HG03139 (cell line): ENCODE data around the gene TPD52L2.
"Not testable (repeated sequence)": the region's sequence is repeated elsewhere in the genome, so short reads cannot be mapped to it uniquely, and the experiment has no call there.

Source experiments
- ATAC-seq: cut with Tn5 transposase; IDR thresholded peaks from one replicate; pipeline ENCODE4 v1.9.1; 2021; ENCODE audit not compliant: unreplicated experiment

TPD52L2 gene

GRCh38 chr20:63835021-63835858 is 29.8 kb upstream of the TPD52L2 start:
- ATAC-seq: no peak

GRCh38 chr20:63836458-63837344 is 28.4 kb upstream of the TPD52L2 start:
- ATAC-seq: no peak

GRCh38 chr20:63837479-63837878 is 27.6 kb upstream of the TPD52L2 start:
- ATAC-seq: no peak

GRCh38 chr20:63839620-63840019 is 25.4 kb upstream of the TPD52L2 start:
- no peak for ATAC-seq

GRCh38 chr20:63840405-63840828 is 24.7 kb upstream of the TPD52L2 start:
- ATAC-seq: no peak

- no peak for ATAC-seq
These were observed 22.8 kb upstream of the TPD52L2 start for GRCh38 chr20:63842258-63842657.

GRCh38 chr20:63843222-63843621 is 21.8 kb upstream of the TPD52L2 start:
- ATAC-seq: no peak

GRCh38 chr20:63843778-63844177 is 21.3 kb upstream of the TPD52L2 start:
- no peak for ATAC-seq

DNA sequence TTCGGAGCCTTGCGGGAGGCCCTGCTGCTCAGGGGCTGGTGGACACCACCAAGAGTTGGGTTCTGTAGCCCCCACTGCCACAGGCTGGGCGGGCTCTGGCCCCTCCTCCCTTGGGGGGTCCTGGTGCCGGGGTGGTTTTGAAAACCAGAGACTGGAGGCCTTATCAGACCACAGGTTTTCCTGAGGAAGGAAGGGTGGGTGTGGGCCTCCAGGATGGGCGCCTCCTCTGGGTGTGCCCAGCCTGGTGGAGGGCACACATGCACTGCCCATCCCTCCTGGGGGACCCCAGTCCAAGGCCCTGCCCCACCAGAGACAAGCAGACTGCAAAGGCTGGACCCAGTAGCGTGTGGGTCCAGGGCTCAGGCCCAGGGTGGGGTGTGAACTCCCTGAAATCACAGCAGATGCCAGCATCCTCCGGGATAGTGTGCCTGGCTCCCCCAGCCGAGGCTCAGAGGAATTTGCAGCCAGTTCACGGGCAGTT is 20.5 kb upstream of the TPD52L2 start:
- ATAC-seq: no peak

- ATAC-seq: no peak
These were observed 18.8 kb upstream of the TPD52L2 start for GRCh38 chr20:63846128-63846771.

- no peak for ATAC-seq
These were observed 18.2 kb upstream of the TPD52L2 start for GRCh38 chr20:63846888-63847236.

GRCh38 chr20:63847237-63848002 is 17.6 kb upstream of the TPD52L2 start:
- no peak for ATAC-seq

DNA sequence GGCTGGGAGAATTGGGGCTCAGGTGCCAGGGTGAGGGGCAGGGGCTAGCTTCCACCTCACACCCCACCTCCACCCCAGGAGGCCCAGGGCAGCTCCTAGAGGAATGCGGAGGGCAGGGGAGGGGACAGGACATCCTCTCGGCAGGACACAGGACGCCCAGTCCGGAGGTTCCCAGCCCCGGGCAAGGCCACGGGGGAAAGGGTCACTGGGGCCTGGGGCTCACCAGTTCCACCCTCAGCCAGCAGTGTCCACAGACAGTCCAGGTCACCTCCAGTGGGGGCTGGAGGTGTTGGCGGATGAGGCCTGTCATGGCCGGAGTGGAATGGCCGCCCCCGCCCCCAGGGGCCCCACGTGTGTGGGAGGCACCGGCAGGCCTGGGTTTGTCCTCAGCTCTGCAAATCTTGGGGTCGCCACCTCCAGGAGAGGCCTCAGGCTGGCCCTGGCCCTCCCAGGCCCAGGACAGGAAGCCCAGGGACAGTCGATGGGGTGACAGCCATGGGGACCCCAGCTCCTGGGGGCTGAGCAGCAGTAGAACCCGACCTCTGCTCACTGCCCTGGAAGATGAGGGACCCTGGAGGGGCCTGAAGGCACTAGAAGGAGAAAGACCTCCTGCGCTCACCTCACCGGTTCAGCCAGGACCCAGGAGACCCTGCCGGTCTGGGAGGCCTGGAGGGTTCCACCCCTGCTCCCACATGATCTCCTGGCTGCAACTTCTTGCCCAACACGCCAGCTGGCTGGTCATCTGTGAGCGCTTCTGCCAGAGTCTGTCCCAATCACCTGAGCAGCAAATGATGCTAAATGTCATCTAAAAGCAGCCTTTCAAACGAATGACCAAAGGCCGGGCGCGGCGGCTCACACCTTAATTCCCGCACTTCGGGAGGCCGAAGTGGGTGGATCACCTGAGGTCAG is 16.8 kb upstream of the TPD52L2 start:
- ATAC-seq: no peak

GRCh38 chr20:63850689-63851547 is 14.2 kb upstream of the TPD52L2 start:
- peak; percentile 59 for ATAC-seq

- not testable (repeated sequence) for ATAC-seq
These were observed 13.5 kb upstream of the TPD52L2 start for GRCh38 chr20:63851548-63851943.

- ATAC-seq: not testable (repeated sequence)
These were observed 11.4 kb upstream of the TPD52L2 start for GRCh38 chr20:63853733-63854068.

DNA sequence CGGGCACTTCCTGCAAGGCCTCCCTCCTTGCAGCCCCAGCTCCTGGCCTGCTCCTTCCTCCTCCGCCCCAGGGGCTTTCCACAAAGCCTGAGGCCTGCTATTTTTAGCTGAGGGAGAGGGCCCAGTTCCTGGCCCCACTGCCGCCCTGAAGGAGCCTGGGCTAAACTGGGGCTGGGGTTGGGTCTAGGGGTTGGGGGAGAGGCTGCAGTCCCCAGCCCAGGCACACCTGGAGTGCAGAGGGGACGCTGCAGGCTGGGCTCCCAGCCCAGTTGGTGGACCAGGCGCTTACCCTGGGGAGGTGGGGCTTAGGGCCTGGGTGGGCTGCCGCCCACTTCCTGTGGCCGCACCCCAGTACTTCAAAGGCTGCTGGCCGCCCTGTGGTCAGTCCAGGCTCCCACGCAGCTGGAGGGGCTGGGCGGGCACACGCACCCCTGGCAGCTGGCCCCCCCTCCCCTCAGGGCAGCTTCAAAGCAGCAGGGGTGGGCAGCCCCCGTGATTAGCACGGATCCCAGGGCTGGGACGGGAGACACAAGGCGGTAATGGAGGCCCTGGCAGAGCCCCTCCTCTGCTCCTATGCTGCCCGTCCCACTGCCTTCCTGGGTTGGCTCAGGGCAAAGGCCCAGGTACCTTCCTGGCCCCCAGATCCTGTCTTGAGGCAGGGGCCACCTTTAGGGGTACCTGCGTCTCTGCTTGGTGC is 10.9 kb upstream of the TPD52L2 start:
- ATAC-seq: no peak

DNA sequence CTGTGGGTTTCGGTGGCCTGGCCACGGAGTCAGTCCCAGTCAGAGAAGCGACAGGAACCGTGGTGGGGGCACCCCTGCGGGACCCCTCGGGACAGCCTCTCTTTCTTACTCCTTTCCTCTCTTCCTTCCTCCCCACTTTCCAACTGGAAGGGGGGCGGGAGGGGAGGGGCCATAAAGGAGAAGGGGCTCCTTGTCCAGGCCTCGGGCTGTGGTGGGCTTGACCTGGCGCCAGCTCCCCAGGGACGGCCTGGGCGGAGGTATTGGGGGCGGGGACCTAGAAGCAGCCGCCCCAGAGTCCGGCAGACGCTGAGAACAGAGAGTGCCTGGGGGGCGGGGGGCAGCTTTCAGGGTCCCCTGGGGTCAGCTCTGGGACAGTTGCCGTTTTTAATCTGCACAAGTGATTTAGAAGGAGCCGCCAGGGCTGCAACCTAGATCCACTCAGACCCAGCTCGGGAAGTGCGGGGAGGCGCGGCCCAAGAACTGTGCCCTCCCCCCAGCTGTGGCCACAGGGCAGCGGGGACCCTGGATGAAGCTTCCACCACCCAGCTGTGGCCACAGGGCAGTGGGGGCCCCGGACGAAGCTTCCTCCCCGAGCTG is 10.2 kb upstream of the TPD52L2 start:
- no peak for ATAC-seq
